Stimulated activated CD4-positive, alpha-beta T cell treated with anti-CD3 and anti-CD28 coated beads, TNF-alpha, amount 100 ng/mL, for 1 hour (primary cell): ENCODE results near the gene CCNG1.

Experiments
- DNase-seq, 3 donors: peaks; one replicate each; pipeline ENCODE4 v3.0.0-alpha.2; 2020; ENCODE audit warnings: low read depth in 3 of 3, low spot score in 1 of 3

CCNG1 gene

GRCh38 chr5:163489055-163489744 is 51.8 kb downstream of the CCNG1 start:
- no peak for DNase-seq

- no peak for DNase-seq
These were observed 52.3 kb downstream of the CCNG1 start for GRCh38 chr5:163489745-163490075.
